H1 (cell line): ENCODE results near the gene PRKCA. TPM values are rescaled to one million over a fixed set of nuclear protein-coding genes. Genes with fewer than 3 reads are reported as not detected.

Experiments
- CTCF ChIA-PET: fragments of 300-600 bp; sonication (Branson Sonifier 250); formaldehyde crosslinking; loops from one replicate; lab custom pipeline; 2021; ENCODE audit not compliant: partially characterized antibody; lab: Charles Lee
- POLR2A ChIA-PET: fragments of 300-600 bp; sonication (Branson Sonifier 250); formaldehyde crosslinking; loops from one replicate; lab custom pipeline; 2021; ENCODE audit warnings: inconsistent platforms; ENCODE audit not compliant: partially characterized antibody; lab: Charles Lee
- DNase-seq, 2 experiments: peaks; one replicate each; pipeline versions ENCODE4 v3.0.0 to v3.0.0-alpha.2; 2010 to 2022; ENCODE audit warnings: low spot score in 2 of 2, low read depth in 1 of 2, mixed read lengths in 1 of 2
- FAIRE-seq: peaks from 2 replicates; lab custom pipeline; 2011; peaks lifted over from hg19 to GRCh38; lab: Jason Lieb, UNC
- H2AFZ ChIP-seq: 2 replicates; pipeline ENCODE4 v1.8.1; 2012; ENCODE audit warnings: low read length, inconsistent platforms
- H2AK5ac ChIP-seq: 2 replicates; pipeline ENCODE4 v1.6.1; 2013; ENCODE audit warnings: low read depth, low read length
- H2BK120ac ChIP-seq: replicated peaks from 2 replicates; pipeline ENCODE3; 2013; ENCODE audit warnings: low read depth, low read length, inconsistent platforms
- H2BK12ac ChIP-seq: 2 replicates; pipeline ENCODE4 v1.6.1; 2013; ENCODE audit warnings: low read depth, low read length
- H2BK15ac ChIP-seq: 2 replicates; pipeline ENCODE4 v1.6.1; 2013; ENCODE audit warnings: low read length
- H2BK20ac ChIP-seq: 2 replicates; pipeline ENCODE4 v1.6.1; 2013; ENCODE audit warnings: low read length
- H2BK5ac ChIP-seq: 2 replicates; pipeline ENCODE4 v1.6.1; 2013; ENCODE audit warnings: low read depth, low read length
- H3K14ac ChIP-seq: 2 replicates; pipeline ENCODE4 v1.6.1; 2013; ENCODE audit warnings: inconsistent platforms; ENCODE audit not compliant: insufficient read length
- H3K18ac ChIP-seq: 2 replicates; pipeline ENCODE4 v1.6.1; 2013; ENCODE audit warnings: low read length; ENCODE audit errors: extremely low read depth
- H3K23ac ChIP-seq: 2 replicates; pipeline ENCODE4 v1.6.1; 2013; ENCODE audit warnings: inconsistent platforms; ENCODE audit not compliant: insufficient read length
- H3K23me2 ChIP-seq: 2 replicates; pipeline ENCODE4 v1.6.1; 2013; ENCODE audit warnings: low read depth, low read length
- H3K27ac ChIP-seq: 2 replicates; pipeline ENCODE4 v1.6.1; 2011; ENCODE audit warnings: low read depth, low read length, inconsistent platforms
- H3K27me3 ChIP-seq, 4 experiments: replicated peaks in 1 of 4; 1 replicate in 1 of 4; 2 replicates in 3 of 4; pipeline versions ENCODE4 v1.6.1 to v1.8.1; 2011 to 2013; ENCODE audit warnings: low read length in 3 of 4, mild to moderate bottlenecking in 3 of 4, inconsistent platforms in 2 of 4, mixed read lengths in 2 of 4, moderate library complexity in 1 of 4; ENCODE audit not compliant: control insufficient read depth in 3 of 4, insufficient read depth in 3 of 4; ENCODE audit errors: extremely low read depth in 1 of 4
- H3K36me3 ChIP-seq, 4 experiments: 2 replicates each; pipeline versions ENCODE4 v1.6.1 to v1.8.1; 2011 to 2013; ENCODE audit warnings: mild to moderate bottlenecking in 4 of 4, low read length in 3 of 4, moderate library complexity in 2 of 4, control low read depth in 1 of 4, inconsistent platforms in 1 of 4; ENCODE audit not compliant: insufficient read depth in 4 of 4, control insufficient read depth in 2 of 4
- H3K4ac ChIP-seq: replicated peaks from 2 replicates; pipeline ENCODE3; 2013; ENCODE audit warnings: low read length, low read depth, mixed read lengths, inconsistent platforms; ENCODE audit not compliant: insufficient read length
- H3K4me1 ChIP-seq, 4 experiments: replicated peaks in 1 of 4; 1 replicate in 1 of 4; 2 replicates in 3 of 4; pipeline versions ENCODE4 v1.6.1 to v1.8.1; 2011 to 2013; ENCODE audit warnings: low read length in 3 of 4, inconsistent platforms in 2 of 4, mixed read lengths in 1 of 4; ENCODE audit not compliant: insufficient read depth in 4 of 4, control insufficient read depth in 3 of 4
- H3K4me2 ChIP-seq, 2 experiments: 2 replicates each; pipeline versions ENCODE4 v1.6.1 to v1.8.1; 2011 to 2013; ENCODE audit warnings: low read depth in 2 of 2, low read length in 2 of 2, control low read depth in 1 of 2, inconsistent platforms in 1 of 2, mild to moderate bottlenecking in 1 of 2; ENCODE audit not compliant: insufficient read depth in 1 of 2
- H3K4me3 ChIP-seq, 4 experiments: fragments of 200-600, 300-600 bp in 1 of 4; sonication (generic), shearing (Covaris generic), sonication (Bioruptor Twin) in 1 of 4; 2 replicates each; pipeline versions ENCODE4 v1.5.1 to v1.8.1; 2011 to 2016; ENCODE audit warnings: low read length in 4 of 4, low read depth in 3 of 4, control low read depth in 2 of 4, inconsistent platforms in 2 of 4, mild to moderate bottlenecking in 2 of 4, mixed read lengths in 1 of 4, moderate library complexity in 1 of 4; ENCODE audit not compliant: insufficient read depth in 2 of 4; ENCODE audit errors: extremely low read depth in 1 of 4
- H3K56ac ChIP-seq: replicated peaks from 2 replicates; pipeline ENCODE3; 2013; ENCODE audit warnings: low read depth, mild to moderate bottlenecking, mixed read lengths, low read length, inconsistent platforms; ENCODE audit not compliant: insufficient read length
- H3K79me1 ChIP-seq: 2 replicates; pipeline ENCODE4 v1.6.1; 2013; ENCODE audit warnings: low read depth, low read length, control low read depth
- H3K79me2 ChIP-seq, 2 experiments: 2 replicates each; pipeline versions ENCODE4 v1.6.1 to v1.8.1; 2012 to 2013; ENCODE audit warnings: low read length in 2 of 2, mild to moderate bottlenecking in 2 of 2, inconsistent platforms in 1 of 2; ENCODE audit not compliant: insufficient read depth in 2 of 2, control insufficient read depth in 1 of 2
- H3K9ac ChIP-seq, 4 experiments: replicated peaks in 1 of 4; 1 replicate in 1 of 4; 2 replicates in 3 of 4; pipeline versions ENCODE4 v1.6.1 to v1.8.1; 2011 to 2013; ENCODE audit warnings: low read depth in 3 of 4, low read length in 3 of 4, control low read depth in 2 of 4, mild to moderate bottlenecking in 2 of 4, moderate library complexity in 2 of 4, inconsistent platforms in 1 of 4; ENCODE audit errors: extremely low read depth in 1 of 4
- H3K9me3 ChIP-seq, 2 experiments: 2 replicates each; pipeline versions ENCODE4 v1.6.1 to v1.8.1; 2012 to 2013; ENCODE audit warnings: mild to moderate bottlenecking in 2 of 2, moderate library complexity in 2 of 2, control low read depth in 1 of 2, inconsistent platforms in 1 of 2, low read depth in 1 of 2, low read length in 1 of 2, mixed read lengths in 1 of 2; ENCODE audit not compliant: insufficient read depth in 2 of 2
- H4K20me1 ChIP-seq, 2 experiments: replicated peaks in 1 of 2; 2 replicates each; pipeline versions ENCODE3 to v1.8.1; 2011 to 2013; ENCODE audit warnings: inconsistent platforms in 2 of 2, low read length in 2 of 2, mild to moderate bottlenecking in 1 of 2; ENCODE audit not compliant: insufficient read depth in 2 of 2, control insufficient read depth in 1 of 2
- H4K5ac ChIP-seq: 2 replicates; pipeline ENCODE4 v1.6.1; 2013; ENCODE audit warnings: low read length, low read depth, mixed read lengths, inconsistent platforms; ENCODE audit not compliant: insufficient read length
- H4K8ac ChIP-seq: 2 replicates; pipeline ENCODE4 v1.8.0; 2013; ENCODE audit warnings: mild to moderate bottlenecking, moderate library complexity, low read length, inconsistent platforms; ENCODE audit not compliant: insufficient read depth; ENCODE audit errors: extremely low read depth
- H4K91ac ChIP-seq: replicated peaks from 2 replicates; pipeline ENCODE3; 2013; ENCODE audit warnings: low read length, mixed read lengths, inconsistent platforms; ENCODE audit not compliant: insufficient read length
- ASH2L ChIP-seq: fragments of 200-600, 300-600 bp; sonication (generic); IDR thresholded peaks from one replicate; pipeline ENCODE4 v1.7.1; 2017; ENCODE audit warnings: low read length
- BACH1 ChIP-seq: IDR thresholded peaks from 2 replicates; pipeline ENCODE4 v1.6.1; 2012; ENCODE audit warnings: low read length, improper control_type of control experiment
- BRCA1 ChIP-seq: IDR thresholded peaks from 2 replicates; pipeline ENCODE4 v1.6.1; 2012; ENCODE audit warnings: low read depth, low read length, improper control_type of control experiment
- CBX5 ChIP-seq: fragments of 300-800, 300-1000 bp; sonication (generic); IDR thresholded peaks from 2 replicates; pipeline ENCODE4 v1.7.1; 2016; ENCODE audit warnings: antibody characterized with exemption, low read length, low read depth
- CTCF ChIP-seq, 3 experiments: IDR thresholded peaks; 1 replicate in 2 of 3; 2 replicates in 1 of 3; pipeline versions ENCODE4 v1.5.1 to v1.6.1; 2011; ENCODE audit warnings: low read length in 3 of 3, mild to moderate bottlenecking in 3 of 3, inconsistent platforms in 2 of 3, low read depth in 1 of 3, moderate library complexity in 1 of 3; ENCODE audit not compliant: insufficient read depth in 1 of 3; ENCODE audit errors: control extremely low read depth in 1 of 3
- FOSL1 ChIP-seq: IDR thresholded peaks from 2 replicates; pipeline ENCODE4 v1.6.1; 2011; ENCODE audit warnings: mild to moderate bottlenecking, low read depth, low read length, moderate library complexity; ENCODE audit not compliant: insufficient read depth
- HDAC2 ChIP-seq, 2 experiments: fragments of 300-600 bp in 1 of 2; sonication (generic) in 1 of 2; IDR thresholded peaks; 2 replicates each; pipeline ENCODE4 v1.6.1; 2011 to 2012; ENCODE audit warnings: low read depth in 2 of 2, low read length in 2 of 2, mild to moderate bottlenecking in 2 of 2, moderate library complexity in 2 of 2, borderline replicate concordance in 1 of 2, inconsistent platforms in 1 of 2
- JUND ChIP-seq: IDR thresholded peaks from 2 replicates; pipeline ENCODE4 v1.6.1; 2011; ENCODE audit warnings: mild to moderate bottlenecking, improper control_type of control experiment, low read length
- RXRA ChIP-seq: IDR thresholded peaks from 2 replicates; pipeline ENCODE4 v1.6.1; 2011; ENCODE audit warnings: low read depth, mild to moderate bottlenecking, low read length, moderate library complexity; ENCODE audit not compliant: insufficient read depth
- SAP30 ChIP-seq: fragments of 300-600 bp; sonication (generic); IDR thresholded peaks from 2 replicates; pipeline ENCODE4 v1.7.1; 2012; ENCODE audit warnings: low read length, moderate library complexity, mild to moderate bottlenecking, inconsistent platforms; ENCODE audit not compliant: insufficient read depth, insufficient replicate concordance
- SIX5 ChIP-seq: IDR thresholded peaks from 2 replicates; pipeline ENCODE4 v1.6.1; 2011; ENCODE audit warnings: mild to moderate bottlenecking, low read depth, low read length
- SP1 ChIP-seq: IDR thresholded peaks from 2 replicates; pipeline ENCODE4 v1.6.1; 2011; ENCODE audit warnings: low read depth, low read length
- WGBS, 2 experiments: shearing (Covaris generic) in 1 of 2; methylation state at CpG; one replicate each; pipeline versions ENCODE4 v1.1.6 to v1.1.7; 2013 to 2015; ENCODE audit warnings: low lambda C conversion rate in 2 of 2, mixed read lengths in 2 of 2, inconsistent platforms in 1 of 2, low coverage in 1 of 2, missing lambda C conversion rate in 1 of 2; ENCODE audit not compliant: insufficient replicate concordance in 2 of 2, insufficient coverage in 1 of 2, insufficient read length in 1 of 2; ENCODE audit errors: extremely low coverage in 1 of 2, missing lambda C conversion rate in 1 of 2; 5-methylcytosine and 5-hydroxymethylcytosine counted together
- polyA plus RNA-seq, 7 experiments: library from polyadenylated mRNA; depleted of rRNA in 3 of 7; stranded (reverse) in 5 of 7; unstranded in 2 of 7; fragments of >200 nt in 5 of 7; fragments of 200-250 nt in 2 of 7; gene quantifications; 1 replicate in 5 of 7; 2 replicates in 1 of 7; 4 replicates in 1 of 7; pipeline versions ENCODE4 v1.2.1 to v1.2.3, GENCODE V29; 2011 to 2013; ENCODE audit warnings: missing spikeins in 2 of 7, mixed read lengths in 2 of 7
- total RNA-seq: library from RNA; stranded (reverse); fragmentation: NEBNext Ultra II Directional; extraction: Animal tissue kit (Norgen Biotek cat#: 25700); gene quantifications from 2 replicates; pipeline ENCODE4 v1.2.1, GENCODE V29; 2021

The PRKCA gene
- total and polyA plus RNA-seq, 2 of the 8 experiments (the other 6 are each of a cell fraction or from before 2014, with no cell fraction given): 5.8 to 17.8 TPM

- ChIA-PET POLR2A (interaction anchor here (1.0 kb wide), 1 partner anchor 12 kb away, joined by 3 read pairs; no protein-coding TSS in a partner anchor), CTCF (interaction anchor here (1.1 to 1.6 kb wide), 2 partner anchors 120 to 245 kb away, joined by 3 read pairs; no protein-coding TSS in a partner anchor)
- Histone ChIP-seq H2AK5ac (no peak overlapping the region), H3K4me3 (no peak overlapping the region), H2AFZ (no peak overlapping the region), H3K9ac (no peak overlapping the region), H2BK15ac (no peak overlapping the region), H3K18ac (no peak overlapping the region), H3K23me2 (no peaks in the 10 kb centered on the region), H4K20me1 (no peaks in the 10 kb centered on the region), H2BK12ac (no peak overlapping the region), H3K56ac (no peak overlapping the region), H3K4ac (no peak overlapping the region), H4K5ac (no peak overlapping the region), H4K91ac (no peak overlapping the region), H3K27ac (no peak overlapping the region), H2BK5ac (no peak overlapping the region), H3K14ac (no peak overlapping the region), H3K4me1 (peaks cover 0 to 10% (median 3%) of the 10 kb centered on the region in 4 experiments; a peak in 2 of 7 replicates), H2BK120ac (no peak overlapping the region), H3K23ac (no peak overlapping the region), H2BK20ac (no peak overlapping the region), H4K8ac (no peak overlapping the region), H3K27me3 (no peaks in the 10 kb centered on the region), H3K9me3 (no peaks in the 10 kb centered on the region), H3K4me2 (no peak overlapping the region), H3K79me1 (no peaks in the 10 kb centered on the region), H3K36me3 (no peaks in the 10 kb centered on the region), H3K79me2 (peaks cover 0 to 14% of the 10 kb centered on the region in 2 experiments; a peak in 1 of 4 replicates)
- TF ChIP-seq CTCF (IDR thresholded peaks at IDR 0.05; ENCODE audit: control extremely low read depth in 1 of 3, insufficient read depth in 1 of 3, low read depth in 1 of 3, low read length in 3 of 3): no peak
- TF ChIP-seq FOSL1: no peak
- no peak for TF ChIP-seq BRCA1
- TF ChIP-seq CBX5: no peak
- no peak for TF ChIP-seq ASH2L
- no peak for TF ChIP-seq SAP30
- TF ChIP-seq SP1: no peak
- no peak for TF ChIP-seq SIX5
- no peak for TF ChIP-seq BACH1
- TF ChIP-seq JUND: no peak
- no peak for TF ChIP-seq RXRA
- TF ChIP-seq HDAC2 (IDR thresholded peaks at IDR 0.05; ENCODE audit: borderline replicate concordance in 1 of 2, low read depth in 2 of 2, low read length in 2 of 2): no peak
- FAIRE-seq (no peak), DNase-seq (no peak)
- WGBS, 2 experiments: 92% methylated on average over 1 of the region's 1 CpG; no CpG with 5 or more reads in 1 of the 2 experiments
These were observed 127.3 kb downstream of the PRKCA start for GRCh38 chr17:66429680-66430079.
